ENCODE results near the gene MUTYH.

GRCh38 chr1:45305231-45305630, 35.0 kb downstream of the MUTYH start:
- TF ChIP-seq POLR2AphosphoS2 (conservative IDR thresholded peaks at IDR 0.05; ENCODE audit: low read length): no peak
- TF ChIP-seq RAD21 (conservative IDR thresholded peaks at IDR 0.05 in 1 of 2, IDR thresholded peaks at IDR 0.05 in 1 of 2): no peak

Data from A549 (cell line).